ENCODE results near the gene KIAA1549.

KIAA1549 gene

DNA sequence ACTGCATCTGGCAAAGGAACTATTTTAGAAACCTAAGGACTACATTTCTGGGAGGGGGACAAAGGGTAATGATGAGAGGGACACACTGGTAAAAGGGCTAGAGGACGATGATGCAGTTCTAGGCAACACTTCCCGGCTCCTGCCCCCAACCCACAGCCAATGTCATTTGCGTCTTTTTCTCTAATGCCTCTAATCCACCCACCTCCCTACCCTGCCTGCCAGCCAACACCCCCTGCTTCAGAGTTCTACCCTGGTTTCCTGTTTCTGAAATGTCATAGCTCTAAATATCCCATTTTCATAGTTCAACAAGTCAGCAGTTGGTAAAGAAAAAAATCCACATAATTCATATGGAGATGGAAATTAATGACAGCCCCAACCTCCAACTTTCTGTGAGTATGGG, 79.0 kb downstream of the KIAA1549 start:
- no peak for ATAC-seq

DNA sequence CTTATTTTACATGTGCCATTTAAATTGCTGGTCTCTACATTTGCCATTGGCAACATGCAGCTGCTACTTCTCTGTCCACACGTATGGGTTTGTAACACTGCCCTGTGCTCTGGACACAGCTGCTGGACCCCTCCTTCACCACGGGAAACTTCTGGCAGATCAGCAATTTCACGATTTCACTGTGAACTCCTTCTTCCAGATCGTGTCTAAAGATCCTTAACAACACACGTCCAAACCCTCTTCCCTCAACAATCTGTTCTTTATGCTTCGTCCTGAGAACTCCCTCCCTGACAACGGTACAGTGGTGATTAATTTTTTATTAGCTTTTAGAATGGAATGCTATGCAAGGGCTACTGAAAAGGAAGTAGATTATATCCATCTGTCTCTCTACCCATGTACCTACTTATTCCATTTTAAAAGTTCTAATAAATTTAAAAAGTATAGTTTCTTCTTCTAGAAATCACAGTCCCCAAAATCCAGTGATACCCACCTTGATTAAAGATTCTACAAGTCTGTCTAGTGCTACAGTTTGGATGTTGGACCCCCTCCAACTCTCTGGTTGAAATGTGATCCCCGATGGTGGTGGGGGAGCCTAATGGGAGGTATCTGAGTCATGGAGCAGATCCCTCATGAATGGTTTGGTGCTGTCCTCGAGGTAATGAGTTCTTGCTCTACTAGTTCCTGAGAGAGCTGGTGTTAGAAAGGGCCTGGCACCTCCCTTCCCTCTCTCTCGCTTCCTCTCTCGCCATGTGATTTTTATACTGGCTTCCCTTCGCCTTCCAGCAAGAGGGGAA, 81.0 kb downstream of the KIAA1549 start:
- no peak for ATAC-seq

DNA sequence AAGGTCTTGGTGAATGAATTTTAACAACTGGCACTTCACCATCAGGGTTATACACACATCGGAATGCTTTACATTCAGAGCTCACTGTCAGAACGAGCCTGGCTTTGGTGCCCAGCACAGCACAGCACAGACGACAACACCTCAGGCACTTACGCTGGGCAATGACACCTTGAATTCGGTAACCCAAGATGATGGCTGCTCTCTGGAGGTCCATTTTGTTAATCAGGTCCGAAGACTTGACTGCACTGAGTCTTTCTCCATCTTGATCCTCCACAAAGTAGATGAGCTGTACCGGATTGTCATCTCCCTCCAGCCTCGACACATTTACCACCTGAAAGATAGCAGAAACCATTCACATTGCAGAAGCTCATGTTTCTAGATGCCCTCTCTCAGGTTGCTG, 82.4 kb downstream of the KIAA1549 start:
- no peak for ATAC-seq

DNA sequence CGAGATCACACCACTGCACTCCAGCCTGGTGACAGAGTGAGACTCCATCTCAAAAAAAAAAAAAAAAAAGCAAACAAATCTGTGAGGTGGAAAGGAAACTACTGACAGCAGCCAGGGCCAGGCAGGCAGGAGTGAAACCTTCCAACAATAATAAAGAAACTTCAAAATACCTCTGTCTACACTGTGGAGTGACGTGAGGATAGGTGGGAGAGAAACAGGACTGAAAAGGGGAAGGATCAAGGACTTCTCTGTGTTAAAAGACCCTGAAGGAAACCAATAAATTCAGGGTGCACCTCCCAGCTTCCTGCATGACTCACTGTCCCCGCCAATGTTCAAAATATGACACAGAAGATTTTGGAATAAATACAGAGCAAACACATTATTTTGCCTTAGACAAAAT, 82.9 kb downstream of the KIAA1549 start:
- ATAC-seq: peak; percentile 53 to 63

DNA sequence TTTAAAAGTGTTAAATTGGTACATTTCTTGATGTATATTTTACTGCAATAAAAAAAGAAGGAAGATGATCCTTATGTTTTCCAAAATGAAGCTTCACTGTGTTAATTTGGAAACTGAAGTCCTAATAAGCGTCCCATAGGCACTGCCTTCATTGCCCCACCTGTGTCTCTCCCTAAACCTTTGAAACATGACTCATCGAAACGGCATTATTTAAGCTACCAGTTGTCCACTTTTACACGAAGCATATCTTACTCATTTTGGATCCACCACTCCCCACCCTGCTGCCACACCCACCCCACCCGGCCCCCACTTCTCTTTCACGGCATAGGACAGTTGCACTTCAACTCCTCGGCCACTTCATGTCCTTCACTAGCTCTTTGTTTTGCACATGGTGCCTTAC, 85.5 kb downstream of the KIAA1549 start:
- ATAC-seq: no peak

DNA sequence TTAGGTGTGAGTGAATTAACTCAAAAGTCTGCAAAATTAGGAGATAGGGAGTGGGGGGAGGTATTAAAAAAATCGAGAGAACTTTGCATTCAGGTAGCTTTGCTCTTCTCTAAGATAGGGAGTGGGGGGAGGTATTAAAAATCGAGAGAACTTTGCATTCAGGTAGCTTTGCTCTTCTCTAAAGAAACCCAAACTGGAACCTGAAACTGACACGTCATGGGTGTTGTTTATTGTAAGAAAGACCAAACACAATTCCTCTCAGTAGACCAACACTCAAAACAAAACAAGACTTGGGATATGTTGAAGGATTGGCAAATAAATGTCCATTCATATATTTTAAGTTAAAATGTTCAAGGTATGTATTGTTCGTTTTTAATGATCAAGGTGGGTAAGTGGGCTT, 87.9 kb downstream of the KIAA1549 start:
- ATAC-seq: no peak

DNA sequence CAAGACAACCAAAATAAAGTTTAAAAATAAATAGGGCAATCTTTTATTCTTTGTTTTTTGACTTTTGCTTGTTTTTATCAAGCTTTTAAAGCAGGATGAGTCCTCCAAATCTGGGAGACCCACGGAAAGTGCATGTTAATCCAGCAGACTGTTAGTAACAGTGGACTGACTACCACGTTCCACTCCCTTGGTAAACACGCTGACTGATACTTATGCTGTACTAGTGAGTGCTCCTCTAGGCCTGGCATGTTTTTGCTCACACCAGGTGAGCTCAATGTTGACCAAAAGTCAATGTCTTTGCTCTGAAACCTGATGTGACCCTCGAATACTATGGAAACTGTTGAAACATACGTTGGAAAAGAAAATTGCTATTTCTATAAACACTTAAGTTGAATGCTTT, 88.4 kb downstream of the KIAA1549 start:
- ATAC-seq: no peak

DNA sequence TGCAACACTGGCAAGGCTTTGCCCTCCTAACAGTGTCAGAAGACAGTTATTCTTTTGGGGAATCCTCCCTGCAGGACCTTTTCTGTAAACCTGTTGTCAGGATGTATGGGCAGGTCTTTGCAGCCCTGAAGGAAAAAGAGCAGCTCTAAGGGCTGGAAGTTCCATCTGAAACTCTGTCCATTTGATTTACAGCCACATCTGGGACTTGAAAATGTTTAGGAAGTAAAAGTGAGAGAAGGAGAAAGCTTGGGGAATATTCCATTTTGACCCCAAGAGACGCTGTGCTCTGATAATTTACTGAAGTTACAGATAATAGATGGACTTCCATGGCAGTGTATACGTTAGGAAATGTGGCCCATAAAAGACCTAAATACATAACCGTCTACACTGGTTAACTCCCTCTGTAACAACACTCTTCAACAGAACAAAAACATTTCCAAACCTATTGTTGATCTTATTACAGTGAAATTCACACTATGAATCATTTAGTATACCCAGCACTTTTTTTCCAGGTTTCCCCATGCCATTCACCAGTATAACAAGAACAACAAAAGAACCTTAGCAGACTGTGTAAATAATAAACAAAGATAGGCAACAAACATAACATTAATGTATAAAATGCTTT, 89.1 kb downstream of the KIAA1549 start:
- ATAC-seq: no peak

DNA sequence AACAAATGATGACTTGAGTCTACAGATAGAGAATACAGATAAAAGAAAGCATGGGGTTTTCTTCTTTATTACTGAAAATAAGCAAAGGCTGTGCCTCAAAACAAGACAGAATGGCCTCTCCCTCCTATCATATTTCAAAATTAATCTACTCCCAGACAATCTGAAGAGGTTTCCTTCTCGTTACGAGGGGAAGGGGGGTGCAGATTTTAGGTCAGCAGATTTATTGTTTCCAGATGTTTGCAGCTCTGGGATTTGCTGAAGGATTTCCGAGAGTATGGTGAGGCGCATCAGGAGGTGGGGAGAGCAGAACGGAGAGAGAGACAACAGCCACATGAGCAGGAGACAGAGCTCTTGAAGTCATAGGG, 89.8 kb downstream of the KIAA1549 start:
- ATAC-seq: no peak

DNA sequence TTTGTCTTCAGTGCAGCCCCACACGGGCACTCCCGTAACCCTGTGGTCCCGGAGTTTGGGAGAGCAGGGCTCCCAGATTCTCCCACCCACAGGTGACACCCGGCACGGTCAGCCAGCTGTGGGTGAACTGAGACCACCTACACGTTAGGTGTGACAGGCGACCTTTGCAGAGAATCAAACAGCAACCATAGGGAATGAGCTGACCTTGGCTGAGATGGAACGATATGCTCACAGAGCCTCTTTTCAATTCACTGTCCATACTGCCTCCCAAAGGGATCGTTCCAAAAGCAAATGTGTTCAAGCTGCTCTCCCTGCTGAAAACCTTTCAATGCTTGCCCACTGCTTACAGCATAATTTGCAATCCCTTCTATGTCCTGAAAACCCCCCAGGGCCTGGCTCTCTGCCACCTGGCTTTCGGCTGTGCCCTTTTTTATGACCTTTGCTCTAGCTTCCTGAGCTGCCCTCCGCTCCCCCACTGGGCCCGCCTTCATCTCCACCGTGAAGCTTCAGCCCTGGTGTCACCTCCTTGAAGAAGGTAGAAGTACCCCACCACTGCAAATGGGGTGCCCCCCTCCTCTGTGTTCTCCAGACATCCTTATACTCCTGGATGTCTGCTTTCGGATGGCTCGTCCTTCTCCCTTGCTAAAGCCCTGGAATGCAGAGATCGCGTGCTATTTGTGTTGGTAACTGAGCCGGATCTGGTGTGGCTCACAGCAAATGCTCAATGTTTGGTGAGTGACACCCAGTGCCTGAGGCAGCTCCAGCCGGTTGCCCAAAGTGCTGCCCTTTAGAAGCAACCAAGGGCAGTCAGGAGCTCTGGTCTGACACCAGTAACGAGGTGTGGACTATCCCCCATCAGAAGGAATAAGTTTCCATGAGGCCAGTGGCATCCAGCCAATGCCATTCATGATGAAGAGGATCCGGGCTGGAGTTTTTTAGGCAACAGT, 90.4 kb downstream of the KIAA1549 start:
- ATAC-seq: no peak

DNA sequence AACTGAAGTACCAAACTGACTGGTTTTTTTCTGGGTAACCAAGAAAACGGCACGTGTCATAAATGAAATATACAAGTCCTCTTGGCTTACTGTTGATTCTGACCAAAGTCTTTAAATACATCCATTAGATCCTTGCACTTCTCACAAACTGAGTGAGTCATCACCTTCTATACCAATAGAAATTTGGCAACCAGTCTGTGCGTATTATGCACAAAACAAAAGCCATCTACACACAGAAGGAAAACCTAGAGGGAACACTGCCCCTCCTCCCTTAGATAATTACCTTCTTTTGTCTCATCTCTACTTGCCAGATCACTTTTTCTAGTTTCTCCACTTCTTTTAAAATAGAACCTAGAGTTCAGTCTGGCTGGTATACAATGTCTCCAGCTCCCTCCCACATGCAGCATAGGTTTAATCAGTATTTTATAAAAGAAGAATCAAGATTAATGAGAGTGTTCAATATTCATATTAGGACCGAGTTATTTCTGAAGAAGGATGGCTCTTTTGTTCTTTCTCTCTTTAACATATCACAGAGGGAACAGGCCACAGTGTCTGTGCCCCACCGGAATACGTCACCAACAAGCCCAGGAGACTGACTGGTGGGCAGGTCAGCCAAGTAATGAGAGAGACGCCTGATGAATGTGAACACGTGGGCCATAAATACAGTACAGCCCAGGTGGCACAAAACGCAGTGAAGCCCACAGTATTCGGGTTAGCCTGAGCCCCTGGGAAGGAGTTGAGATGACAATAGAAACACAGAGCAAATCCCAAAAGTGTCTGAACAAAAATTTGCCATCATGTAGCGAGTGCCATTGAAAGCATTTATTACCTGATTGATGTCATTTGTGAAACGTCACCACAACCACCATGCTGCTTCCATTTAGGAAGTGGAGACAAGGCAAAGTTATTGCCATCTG, 91.3 kb downstream of the KIAA1549 start:
- ATAC-seq: no peak

DNA sequence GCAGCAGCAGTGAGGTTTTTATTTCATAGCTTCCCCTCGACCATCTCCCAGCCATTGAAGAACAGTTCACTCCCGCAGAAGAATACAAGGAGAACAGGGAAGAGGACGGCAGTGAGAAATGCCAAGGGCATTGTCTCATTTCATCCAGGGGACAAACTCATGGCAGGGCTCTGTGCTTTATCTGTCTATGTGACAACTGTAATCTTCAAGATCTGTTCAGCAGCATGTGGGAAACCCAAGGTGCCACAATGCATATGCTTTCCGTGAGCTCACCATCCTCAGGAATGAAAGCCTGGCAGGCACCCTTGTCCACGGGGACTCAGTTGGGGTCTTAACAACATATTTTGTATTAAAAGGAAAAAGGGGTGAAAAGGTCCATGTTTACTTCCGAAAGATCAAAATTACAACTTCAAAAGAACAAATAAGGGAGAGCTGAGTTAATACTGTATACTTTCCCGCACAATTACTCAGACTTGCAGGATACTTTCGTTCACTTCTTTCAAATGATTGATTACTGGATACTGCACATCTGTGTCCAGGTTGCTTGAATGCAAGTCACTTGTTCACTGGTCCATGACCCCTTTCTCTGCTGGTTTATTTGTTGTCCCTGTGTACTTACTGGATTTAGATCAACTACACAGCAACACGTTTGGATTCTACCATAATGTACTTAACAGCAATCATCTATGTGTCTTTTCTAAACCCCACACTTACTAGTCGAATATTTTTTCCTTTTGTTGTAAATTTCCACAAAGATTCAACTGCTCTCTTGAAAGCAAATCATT, 93.1 kb downstream of the KIAA1549 start:
- no peak for ATAC-seq

DNA sequence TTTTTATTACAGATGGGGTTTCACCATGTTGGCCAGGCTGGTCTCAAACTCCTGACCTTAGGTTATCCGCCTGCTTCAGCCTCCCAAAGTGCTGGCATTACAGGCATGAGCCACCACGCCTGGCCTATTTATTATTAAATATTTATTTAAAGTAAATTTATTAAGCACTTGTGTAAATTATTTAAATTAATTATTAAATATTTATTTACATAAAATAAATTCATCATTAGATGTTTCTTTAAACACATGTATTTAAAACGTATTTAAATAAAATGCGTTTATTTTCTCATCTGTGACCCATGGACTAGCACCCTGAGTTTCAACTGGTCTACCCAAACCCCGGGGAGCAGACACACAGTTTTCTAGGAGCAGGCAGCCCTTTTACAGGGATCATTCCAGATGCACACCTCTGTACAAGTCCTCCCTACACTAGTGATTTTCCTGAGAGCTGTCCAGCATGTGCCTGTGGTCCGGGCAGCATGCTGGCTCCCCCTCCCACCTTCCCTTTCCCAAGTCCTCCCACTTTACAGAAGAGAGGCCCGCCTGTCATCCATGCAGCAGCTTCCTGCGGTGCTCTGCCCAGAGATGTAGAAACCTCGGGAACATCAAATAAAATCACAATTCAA, 94.0 kb downstream of the KIAA1549 start:
- ATAC-seq: no peak

DNA sequence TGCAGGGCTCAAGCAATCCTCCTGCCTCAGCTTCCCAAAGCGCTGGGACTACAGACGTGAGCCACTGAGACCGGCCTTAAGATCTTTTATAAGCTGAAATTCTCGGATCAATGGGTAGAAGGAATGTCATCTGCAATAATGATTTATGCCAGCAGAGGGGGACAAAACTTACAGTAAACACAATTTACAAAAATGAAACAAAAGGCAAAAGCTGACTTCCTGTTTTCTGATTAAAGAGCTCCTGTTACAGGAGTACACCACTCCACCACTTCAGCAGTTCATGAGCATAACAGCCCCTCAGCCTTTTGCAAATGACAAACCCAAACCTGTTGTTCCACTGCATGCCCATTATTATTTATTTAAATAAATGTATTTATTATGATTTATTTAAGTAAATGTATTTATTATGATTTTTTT, 94.7 kb downstream of the KIAA1549 start:
- ATAC-seq: peak; percentile 69 to 83

DNA sequence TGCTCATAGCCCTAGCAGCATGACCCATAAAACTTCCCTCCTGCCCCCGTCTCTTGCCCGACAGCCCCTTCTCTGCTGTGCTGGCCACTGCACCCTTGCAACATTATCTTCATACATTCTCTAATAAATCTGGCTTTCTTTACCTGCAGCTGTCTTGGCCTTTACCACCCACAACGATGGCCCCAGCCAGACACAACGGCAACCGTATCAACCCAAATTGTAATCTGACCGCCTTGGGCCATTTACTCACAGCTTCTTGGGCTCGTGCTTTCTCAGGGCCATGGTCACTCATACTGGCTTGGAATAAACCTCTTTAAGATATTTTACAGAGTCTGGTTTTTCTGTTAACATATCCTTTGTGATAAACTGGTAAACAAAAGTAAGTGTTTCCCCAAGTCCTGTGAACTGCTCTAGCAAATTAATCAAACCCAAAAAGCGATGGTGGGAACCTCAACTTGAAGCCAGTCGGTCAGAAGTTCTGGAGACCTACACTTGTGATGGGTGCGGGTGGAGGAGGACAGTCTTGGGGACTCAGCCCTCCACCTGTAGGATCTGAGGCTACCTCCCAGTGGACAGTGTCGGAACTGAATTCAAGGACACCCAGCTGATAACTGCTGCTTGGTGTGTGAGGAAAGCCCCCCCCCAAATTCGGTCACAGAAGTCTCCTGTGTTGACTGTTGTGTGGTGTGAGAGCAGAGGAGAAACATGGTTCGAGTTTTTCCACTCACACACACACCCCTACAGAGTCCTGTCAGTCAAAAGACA, 95.6 kb downstream of the KIAA1549 start:
- ATAC-seq: no peak

DNA sequence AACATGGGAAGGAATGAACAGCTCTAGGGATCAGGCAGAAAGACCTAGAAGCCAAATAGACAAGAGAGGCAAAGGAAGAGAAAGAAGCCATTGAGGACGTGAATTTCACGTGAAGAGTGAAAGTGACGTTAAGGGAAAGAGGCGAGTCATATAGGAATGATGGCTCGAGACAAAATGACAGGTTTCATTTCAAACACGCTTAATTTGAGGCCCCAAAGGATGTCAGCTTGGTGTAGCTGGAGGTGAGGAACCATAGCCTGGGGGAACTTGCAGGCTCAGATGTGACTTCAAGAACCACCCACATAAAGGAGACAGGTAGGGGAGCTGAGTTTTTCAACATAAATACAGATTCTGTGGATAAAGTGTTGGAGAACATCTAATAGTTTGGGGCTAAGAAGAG, 98.9 kb downstream of the KIAA1549 start:
- peak in 1 of 2 donors; percentile 46 for ATAC-seq

DNA sequence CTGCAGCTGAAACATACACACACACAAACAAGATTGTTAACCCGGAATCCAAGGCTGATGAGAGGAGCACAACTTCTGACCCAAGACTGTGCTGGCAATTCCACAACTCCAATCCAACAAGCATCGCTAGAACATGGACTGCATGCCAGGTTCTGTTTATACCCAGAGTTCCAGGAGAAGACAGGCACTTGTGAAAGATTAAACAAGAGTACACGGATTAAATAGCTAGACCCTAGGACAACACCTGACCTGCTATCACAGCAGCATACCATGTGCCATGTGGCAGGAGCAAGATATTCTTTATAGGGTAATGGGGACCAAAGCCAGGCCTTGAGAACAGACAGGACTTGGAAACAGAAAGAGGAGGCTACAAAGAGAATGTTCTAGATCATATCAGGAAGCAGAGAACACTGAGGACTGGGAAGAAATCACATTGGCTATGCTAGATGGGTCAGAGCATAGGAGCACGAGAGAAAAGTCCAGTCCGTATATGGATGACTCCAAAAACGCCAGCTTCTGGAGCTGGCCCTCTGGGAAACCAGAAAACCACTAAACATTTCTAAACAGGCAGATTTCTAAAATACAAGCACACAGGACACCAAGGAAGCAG, 99.5 kb downstream of the KIAA1549 start:
- no peak for ATAC-seq

DNA sequence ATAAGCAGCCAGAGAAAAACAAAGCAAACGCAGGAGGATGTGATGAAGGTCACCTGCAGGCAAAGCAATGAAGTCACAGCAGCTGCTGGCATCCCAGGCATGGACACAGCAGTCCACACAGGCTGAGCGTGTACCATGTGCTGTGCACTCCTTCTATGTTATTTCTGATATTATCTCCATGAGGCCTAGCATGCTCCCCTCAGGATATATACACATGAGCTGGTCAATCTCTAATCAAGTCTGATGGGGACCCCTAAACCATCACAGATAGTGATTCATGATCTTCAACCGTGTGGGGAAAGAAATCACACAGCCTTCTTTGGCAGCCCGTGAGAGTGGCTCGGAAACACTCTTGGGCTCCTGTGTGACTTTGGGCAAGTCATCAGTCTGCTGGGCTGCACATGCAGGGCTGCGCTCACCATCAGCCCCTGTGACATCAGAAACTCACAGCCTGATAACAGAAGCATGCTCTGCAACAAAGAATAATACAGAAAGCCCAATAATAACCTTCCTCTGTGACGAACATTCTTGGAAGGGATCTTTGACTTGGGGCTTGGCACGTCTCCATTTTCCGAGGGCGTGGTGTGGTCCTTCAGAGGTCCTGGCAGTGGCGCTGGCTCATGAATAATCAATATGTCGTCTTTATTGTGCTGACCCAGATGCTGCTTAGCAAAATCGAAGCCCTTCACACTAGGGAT, 100.2 kb downstream of the KIAA1549 start:
- ATAC-seq: no peak

DNA sequence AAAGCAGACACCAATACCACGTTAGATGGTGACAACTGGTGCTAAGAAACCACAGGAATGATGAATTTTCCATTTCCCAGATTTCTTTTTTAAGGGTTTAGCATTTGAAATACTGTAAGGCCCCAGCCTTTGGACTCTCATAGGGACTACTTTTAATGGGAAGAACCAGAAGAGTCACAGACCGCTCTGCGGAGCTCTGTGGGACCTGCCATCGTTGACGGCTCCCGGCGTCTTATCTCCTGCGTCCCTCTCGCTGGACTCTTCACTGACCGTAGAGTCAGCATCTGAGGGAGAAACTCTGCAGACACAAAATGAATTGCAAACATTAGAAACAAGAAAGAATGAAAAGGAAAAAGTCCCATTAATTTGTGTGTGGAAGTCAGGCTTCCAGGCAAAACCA, 101.8 kb downstream of the KIAA1549 start:
- no peak for ATAC-seq
